ENCODE data around the gene CSPG4. TPM values are rescaled to one million over a fixed set of nuclear protein-coding genes. Genes with fewer than 3 reads are reported as not detected.

Gene CSPG4
- total and polyA plus RNA-seq, 9 of the 15 experiments (the other 6 are each of a cell fraction or from before 2014, with no cell fraction given): under 0.01 to 0.07 (median 0.04) TPM; not detected in 5

GRCh38 chr15:75732809-75733451 is 20.3 kb upstream of the CSPG4 start (continued):
- TF ChIP-seq ZNF407 (IDR thresholded peaks at IDR 0.05; ENCODE audit: low read depth) (no peak), MAFF (IDR thresholded peaks at IDR 0.05; ENCODE audit: low read length) (no peak), PBX2 (CRISPR knock-in tag; IDR thresholded peaks at IDR 0.05; ENCODE audit: low read depth) (no peak), PBX2 (tag; conservative IDR thresholded peaks at IDR 0.05; ENCODE audit: low read depth) (no peak), ARHGAP35 (IDR thresholded peaks at IDR 0.05; ENCODE audit: partially characterized antibody) (no peak), RBM25 (IDR thresholded peaks at IDR 0.05; ENCODE audit: low read depth, low read length, severe bottlenecking) (peak; percentile 48), LARP7 (IDR thresholded peaks at IDR 0.05) (no peak), CBX1 (IDR thresholded peaks at IDR 0.05; ENCODE audit: low read depth) (no peak), CHAMP1 (IDR thresholded peaks at IDR 0.05) (no peak), ZNF263 (CRISPR knock-in tag; IDR thresholded peaks at IDR 0.05; ENCODE audit: borderline replicate concordance) (peak; percentile 44; the same call in 1 of the 2 replicates), ZNF23 (CRISPR knock-in tag; IDR thresholded peaks at IDR 0.05) (no peak), TFAM (CRISPR knock-in tag; conservative IDR thresholded peaks at IDR 0.05) (no peak), EP300 (IDR thresholded peaks at IDR 0.05; ENCODE audit: low read length) (no peak), TFAP4 (CRISPR knock-in tag; IDR thresholded peaks at IDR 0.05; ENCODE audit: borderline replicate concordance) (peak; percentile 39; the same call in 1 of the 2 replicates)
